HepG2 (cell line): ENCODE measurements around the gene LILRB3. TPM values are rescaled to one million over a fixed set of nuclear protein-coding genes. Genes with fewer than 3 reads are reported as not detected.

Experiments used
- ARID2 ChIP-seq: sonication (generic); formaldehyde crosslinking; IDR thresholded peaks from 2 replicates; pipeline ENCODE4 v1.8.1; 2022; ENCODE audit warnings: mild to moderate bottlenecking, missing genetic modification reagents, borderline replicate concordance
- HNRNPH1 ChIP-seq: fragments of 200-400 bp; formaldehyde crosslinking; optimal IDR thresholded peaks from 2 replicates; pipeline ENCODE3; 2017; ENCODE audit warnings: mild to moderate bottlenecking, low read depth, low read length
- MIXL1 ChIP-seq: IDR thresholded peaks from 2 replicates; pipeline ENCODE4 v1.6.1; 2016
- POLR2G ChIP-seq: fragments of 200-400 bp; formaldehyde crosslinking; IDR thresholded peaks from 2 replicates; pipeline ENCODE4 v1.6.1; 2018; ENCODE audit warnings: mild to moderate bottlenecking, low read depth, low read length, moderate library complexity
- RBFOX2 ChIP-seq: fragments of 200-400 bp; formaldehyde crosslinking; IDR thresholded peaks from 2 replicates; pipeline ENCODE4 v1.6.1; 2017; ENCODE audit warnings: low read depth, mild to moderate bottlenecking, low read length
- SP4 ChIP-seq: sonication (generic); formaldehyde crosslinking; IDR thresholded peaks from 2 replicates; pipeline ENCODE4 v1.8.1; 2023; ENCODE audit warnings: mild to moderate bottlenecking, missing genetic modification reagents
- TOE1 ChIP-seq: sonication (generic); formaldehyde crosslinking; IDR thresholded peaks from 2 replicates; pipeline ENCODE4 v1.4.0; 2020; ENCODE audit warnings: mild to moderate bottlenecking, missing genetic modification reagents
- U2AF1 ChIP-seq: fragments of 200-400 bp; formaldehyde crosslinking; optimal IDR thresholded peaks from 2 replicates; pipeline ENCODE3; 2017; ENCODE audit warnings: mild to moderate bottlenecking, low read depth, low read length
- WIZ ChIP-seq: sonication (generic); formaldehyde crosslinking; IDR thresholded peaks from 2 replicates; pipeline ENCODE4 v1.5.1; 2020; ENCODE audit warnings: mild to moderate bottlenecking, missing genetic modification reagents
- ZNF205 ChIP-seq: IDR thresholded peaks from 2 replicates; pipeline ENCODE4 v1.6.1; 2018; ENCODE audit warnings: missing biosample characterization, missing genetic modification reagents
- ZNF383 ChIP-seq: sonication (generic); formaldehyde crosslinking; IDR thresholded peaks from 2 replicates; pipeline ENCODE4 v1.4.0; 2020; ENCODE audit warnings: missing genetic modification reagents, mild to moderate bottlenecking, borderline replicate concordance
- ZNF556 ChIP-seq: sonication (generic); formaldehyde crosslinking; IDR thresholded peaks from 2 replicates; pipeline ENCODE4 v1.4.0; 2020; ENCODE audit warnings: mild to moderate bottlenecking, missing genetic modification reagents, borderline replicate concordance
- ZNF569 ChIP-seq: sonication (generic); formaldehyde crosslinking; IDR thresholded peaks from 2 replicates; pipeline ENCODE4 v1.5.0; 2020; ENCODE audit warnings: mild to moderate bottlenecking, missing genetic modification reagents, moderate library complexity, borderline replicate concordance
- ZNF850 ChIP-seq: sonication (generic); formaldehyde crosslinking; conservative IDR thresholded peaks from 2 replicates; pipeline ENCODE4 v1.9.0; 2021; ENCODE audit warnings: mild to moderate bottlenecking, missing genetic modification reagents
- polyA plus RNA-seq, 8 experiments: library from polyadenylated mRNA; depleted of rRNA in 3 of 8; stranded (reverse) in 7 of 8; unstranded in 1 of 8; fragments of >200 nt; fragmentation: Illumina TruSeq in 4 of 8; extraction: Trizol in 4 of 8; gene quantifications; 2 replicates each; pipeline versions ENCODE4 v1.2.1 to v1.2.3, GENCODE V29; 2011 to 2016; ENCODE audit warnings: low read depth in 4 of 8, missing spikeins in 1 of 8, mixed read lengths in 1 of 8; ENCODE audit not compliant: insufficient read depth in 1 of 8
- total RNA-seq, 5 experiments: library from RNA; depleted of rRNA; stranded (reverse); fragments of >200 nt; fragmentation: Illumina TruSeq; extraction: Trizol; gene quantifications; 2 replicates each; pipeline ENCODE4 v1.2.3, GENCODE V29; 2016; ENCODE audit warnings: low read depth in 1 of 5
- TF ChIP-seq, protein P1 (sequence below): sonication (generic); formaldehyde crosslinking; IDR thresholded peaks from 2 replicates; pipeline ENCODE4 v1.9.0; 2021; ENCODE audit warnings: mild to moderate bottlenecking, missing genetic modification reagents

The LILRB3 gene
- total and polyA plus RNA-seq, 2 of the 13 experiments (the other 11 are each of a cell fraction or from before 2014, with no cell fraction given): 0.22 TPM; not detected in 1

GRCh38 chr19:54208784-54209057 lies 14.1 kb downstream of the LILRB3 start (continued):
- 0 out of 2 replicates have a peak, but pooled peaks have one; percentile 7 for TF ChIP-seq ARID2 (CRISPR knock-in tag)
- peak; percentile 60; the same call in 1 of the 2 replicates for TF ChIP-seq RBFOX2
- peak; percentile 55; the same call in 1 of the 2 replicates for TF ChIP-seq POLR2G
- no peak for TF ChIP-seq MIXL1
- no peak for TF ChIP-seq TOE1 (CRISPR knock-in tag)
- no peak for TF ChIP-seq ZNF850 (CRISPR knock-in tag)
- TF ChIP-seq HNRNPH1: peak; percentile 22
- TF ChIP-seq SP4 (CRISPR knock-in tag): peak; percentile 25; the same call in 1 of the 2 replicates
- no peak for TF ChIP-seq WIZ (CRISPR knock-in tag)
- TF ChIP-seq, protein P1, sequence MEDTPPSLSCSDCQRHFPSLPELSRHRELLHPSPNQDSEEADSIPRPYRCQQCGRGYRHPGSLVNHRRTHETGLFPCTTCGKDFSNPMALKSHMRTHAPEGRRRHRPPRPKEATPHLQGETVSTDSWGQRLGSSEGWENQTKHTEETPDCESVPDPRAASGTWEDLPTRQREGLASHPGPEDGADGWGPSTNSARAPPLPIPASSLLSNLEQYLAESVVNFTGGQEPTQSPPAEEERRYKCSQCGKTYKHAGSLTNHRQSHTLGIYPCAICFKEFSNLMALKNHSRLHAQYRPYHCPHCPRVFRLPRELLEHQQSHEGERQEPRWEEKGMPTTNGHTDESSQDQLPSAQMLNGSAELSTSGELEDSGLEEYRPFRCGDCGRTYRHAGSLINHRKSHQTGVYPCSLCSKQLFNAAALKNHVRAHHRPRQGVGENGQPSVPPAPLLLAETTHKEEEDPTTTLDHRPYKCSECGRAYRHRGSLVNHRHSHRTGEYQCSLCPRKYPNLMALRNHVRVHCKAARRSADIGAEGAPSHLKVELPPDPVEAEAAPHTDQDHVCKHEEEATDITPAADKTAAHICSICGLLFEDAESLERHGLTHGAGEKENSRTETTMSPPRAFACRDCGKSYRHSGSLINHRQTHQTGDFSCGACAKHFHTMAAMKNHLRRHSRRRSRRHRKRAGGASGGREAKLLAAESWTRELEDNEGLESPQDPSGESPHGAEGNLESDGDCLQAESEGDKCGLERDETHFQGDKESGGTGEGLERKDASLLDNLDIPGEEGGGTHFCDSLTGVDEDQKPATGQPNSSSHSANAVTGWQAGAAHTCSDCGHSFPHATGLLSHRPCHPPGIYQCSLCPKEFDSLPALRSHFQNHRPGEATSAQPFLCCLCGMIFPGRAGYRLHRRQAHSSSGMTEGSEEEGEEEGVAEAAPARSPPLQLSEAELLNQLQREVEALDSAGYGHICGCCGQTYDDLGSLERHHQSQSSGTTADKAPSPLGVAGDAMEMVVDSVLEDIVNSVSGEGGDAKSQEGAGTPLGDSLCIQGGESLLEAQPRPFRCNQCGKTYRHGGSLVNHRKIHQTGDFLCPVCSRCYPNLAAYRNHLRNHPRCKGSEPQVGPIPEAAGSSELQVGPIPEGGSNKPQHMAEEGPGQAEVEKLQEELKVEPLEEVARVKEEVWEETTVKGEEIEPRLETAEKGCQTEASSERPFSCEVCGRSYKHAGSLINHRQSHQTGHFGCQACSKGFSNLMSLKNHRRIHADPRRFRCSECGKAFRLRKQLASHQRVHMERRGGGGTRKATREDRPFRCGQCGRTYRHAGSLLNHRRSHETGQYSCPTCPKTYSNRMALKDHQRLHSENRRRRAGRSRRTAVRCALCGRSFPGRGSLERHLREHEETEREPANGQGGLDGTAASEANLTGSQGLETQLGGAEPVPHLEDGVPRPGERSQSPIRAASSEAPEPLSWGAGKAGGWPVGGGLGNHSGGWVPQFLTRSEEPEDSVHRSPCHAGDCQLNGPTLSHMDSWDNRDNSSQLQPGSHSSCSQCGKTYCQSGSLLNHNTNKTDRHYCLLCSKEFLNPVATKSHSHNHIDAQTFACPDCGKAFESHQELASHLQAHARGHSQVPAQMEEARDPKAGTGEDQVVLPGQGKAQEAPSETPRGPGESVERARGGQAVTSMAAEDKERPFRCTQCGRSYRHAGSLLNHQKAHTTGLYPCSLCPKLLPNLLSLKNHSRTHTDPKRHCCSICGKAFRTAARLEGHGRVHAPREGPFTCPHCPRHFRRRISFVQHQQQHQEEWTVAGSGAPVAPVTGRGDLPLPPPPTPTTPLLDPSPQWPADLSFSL: no peak
- no peak for TF ChIP-seq ZNF569 (CRISPR knock-in tag)
- no peak for TF ChIP-seq U2AF1
- no peak for TF ChIP-seq ZNF556
- no peak for TF ChIP-seq ZNF383 (CRISPR knock-in tag)
- no peak for TF ChIP-seq ZNF205
